GM21717 (cell line): Measurements from ENCODE around the gene FCHO1.

Experiments used
- ATAC-seq: cut with Tn5 transposase; IDR thresholded peaks from one replicate; pipeline ENCODE4 v1.9.1; 2021; ENCODE audit warnings: mild to moderate bottlenecking, moderate library complexity; ENCODE audit not compliant: unreplicated experiment

The FCHO1 gene

GRCh38 chr19:17751103-17751911 is at the start of gene FCHO1:
FCHO1 (plus strand) TSS chr19:17751477; CDS start chr19:17755165, 3,688 bp downstream.
- no peak for ATAC-seq

DNA sequence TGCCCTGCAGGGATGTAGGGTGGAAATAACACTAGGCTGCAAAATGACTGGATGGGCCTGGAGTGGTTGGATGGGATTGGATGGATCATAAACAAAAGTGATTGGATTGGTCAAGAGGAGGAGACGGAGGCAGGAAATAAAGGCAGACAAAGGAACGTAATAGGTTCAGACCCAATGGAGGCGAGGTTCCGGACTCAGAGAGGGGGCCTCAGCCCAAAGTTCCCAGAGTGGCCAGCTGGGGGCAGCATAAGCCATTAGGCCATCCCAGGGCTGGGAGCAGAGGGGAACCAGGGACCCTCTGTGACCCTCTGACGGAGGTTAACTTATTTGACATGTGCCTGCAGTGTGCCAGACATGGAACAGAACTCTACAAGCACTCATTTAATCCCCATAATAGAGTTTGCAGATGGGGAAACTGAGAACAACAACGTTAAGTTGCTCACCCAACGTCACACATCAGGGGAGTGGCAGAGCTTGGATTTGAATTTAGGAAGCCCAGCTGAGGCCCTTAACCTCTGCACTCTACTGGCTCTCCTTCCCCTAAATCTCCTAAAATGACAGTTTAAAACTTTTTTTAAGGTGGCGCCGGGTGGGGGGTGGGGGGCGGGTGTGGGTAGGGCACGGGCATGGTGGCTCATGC is 47.3 kb upstream of the FCHO1 start:
- ATAC-seq, result no peak

- no peak for ATAC-seq
Observed at GRCh38 chr19:17706750-17707181, 44.5 kb upstream of the FCHO1 start.

DNA sequence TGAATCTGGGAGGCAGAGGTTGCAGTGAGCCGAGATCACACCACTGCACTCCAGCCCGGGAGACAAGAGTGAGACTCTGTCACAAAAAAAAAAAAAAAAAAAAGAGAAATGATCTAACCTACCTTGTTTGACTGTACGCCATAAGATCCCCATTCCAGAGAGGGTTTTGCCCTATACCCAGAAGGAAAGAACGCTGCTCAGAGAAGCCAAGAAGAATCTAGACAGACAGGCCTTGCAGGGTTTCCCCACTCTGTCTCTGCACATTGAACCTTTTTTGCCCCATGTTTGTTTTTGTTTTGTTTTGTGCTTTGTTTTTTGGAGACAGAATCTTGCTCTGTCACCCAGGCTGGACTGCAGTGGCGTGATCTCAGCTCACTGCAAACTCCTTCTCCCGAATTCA is 39.4 kb upstream of the FCHO1 start:
- ATAC-seq, result no peak

DNA sequence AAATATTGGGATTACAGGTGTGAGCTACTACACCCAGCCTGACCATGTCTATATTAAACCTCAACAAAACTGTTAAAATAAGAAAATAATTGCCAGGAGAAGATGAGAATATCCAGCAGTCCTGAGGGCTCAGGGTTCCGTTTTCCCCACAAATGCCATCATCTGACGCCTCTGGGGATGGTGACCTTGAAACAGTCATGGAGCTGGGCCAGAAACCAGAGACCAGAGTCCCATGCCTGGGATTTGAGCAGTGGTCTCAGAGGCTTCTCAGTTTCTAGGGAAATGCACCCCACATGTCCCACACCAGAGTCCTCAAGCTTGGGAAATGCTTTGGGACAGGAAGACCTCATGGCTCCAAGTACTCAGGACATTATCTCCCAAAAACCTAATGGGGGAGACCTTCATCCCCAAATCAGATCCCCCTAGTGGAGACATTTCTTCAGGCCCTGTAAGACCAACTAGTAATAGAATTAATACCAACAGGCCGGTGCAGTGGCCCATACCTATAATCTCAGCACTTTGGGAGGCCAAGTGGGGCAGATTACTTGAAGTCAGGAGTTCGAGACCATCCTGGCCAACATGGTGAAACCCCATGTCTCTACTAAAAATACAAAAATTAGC is 34.9 kb upstream of the FCHO1 start:
- no peak for ATAC-seq

GRCh38 chr19:17718550-17718946 is 32.7 kb upstream of the FCHO1 start:
- no peak for ATAC-seq

DNA sequence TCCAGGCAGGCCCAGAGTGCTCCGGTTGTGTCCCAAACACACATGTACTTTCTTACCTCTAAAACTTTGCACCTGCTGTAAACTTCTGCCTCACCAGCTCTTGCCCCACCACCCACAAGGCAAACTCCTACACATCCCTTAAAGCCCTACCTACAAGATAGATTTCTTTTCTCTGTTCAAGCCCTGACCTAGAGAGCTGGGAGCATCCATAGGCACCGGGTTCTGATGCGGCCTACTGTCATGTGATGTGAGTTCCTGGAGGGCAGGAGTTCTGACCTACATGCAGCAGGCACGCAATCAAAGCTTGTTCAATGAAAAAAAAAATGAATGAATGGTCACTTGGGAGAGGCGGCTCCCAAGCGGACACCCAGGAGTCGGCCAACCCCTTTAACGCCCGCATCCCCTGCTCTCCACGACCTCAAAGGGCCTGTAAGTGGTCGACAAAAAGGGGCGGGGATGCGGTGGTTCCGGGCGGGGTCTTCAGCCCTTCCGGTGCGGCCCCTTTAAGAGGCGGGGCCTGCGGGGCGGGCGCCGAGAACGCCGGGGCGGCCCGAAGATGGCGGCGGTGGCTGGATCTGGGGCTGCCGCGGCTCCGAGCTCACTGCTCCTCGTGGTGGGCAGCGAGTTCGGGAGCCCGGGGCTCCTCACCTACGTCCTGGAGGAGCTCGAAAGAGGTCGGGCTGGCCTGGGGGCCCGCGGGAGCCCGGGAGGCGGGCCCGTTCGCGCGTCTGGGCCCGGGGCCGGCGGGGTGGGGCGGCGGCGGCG is 32.1 kb upstream of the FCHO1 start, which contains the start of gene MAP1S:
TSS of gene MAP1S (plus strand) at position 534 of the 765 bp plus-strand sequence. CDS start at position 557, 23 bp downstream.
- ATAC-seq, result no peak

DNA sequence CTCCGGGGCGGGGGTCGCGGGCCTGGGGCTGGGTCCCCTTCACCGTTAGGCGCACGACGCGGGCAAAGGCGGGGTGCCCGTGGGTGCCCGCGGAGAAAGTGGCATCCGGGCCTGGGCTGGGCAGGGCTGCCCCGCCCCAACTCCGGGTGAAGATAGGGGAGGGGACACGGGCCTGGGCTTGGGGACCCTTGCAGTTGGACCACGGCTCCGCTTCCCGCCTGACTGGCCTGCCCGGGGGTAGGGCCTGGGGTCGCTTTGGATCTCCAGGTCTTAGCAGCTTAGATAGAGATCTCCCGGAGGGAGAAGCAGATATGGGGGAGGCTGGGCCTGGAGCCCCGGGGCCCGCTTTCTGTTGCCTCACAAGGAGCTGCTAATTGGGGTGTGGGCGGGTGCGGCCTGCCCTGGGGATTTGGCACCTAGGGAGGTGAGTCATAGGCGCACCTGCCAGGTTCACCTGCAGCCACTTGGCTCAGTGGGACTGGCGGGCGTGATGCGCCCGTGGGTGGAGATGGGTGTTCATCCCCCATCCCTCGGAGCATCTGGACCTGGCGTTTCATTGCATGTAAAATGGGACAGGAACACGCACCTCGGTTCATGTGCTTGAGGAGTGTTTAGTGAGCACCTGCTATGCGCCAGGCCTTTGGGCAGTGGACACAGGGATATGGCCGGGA is 31.4 kb upstream of the FCHO1 start:
- ATAC-seq, result no peak

DNA sequence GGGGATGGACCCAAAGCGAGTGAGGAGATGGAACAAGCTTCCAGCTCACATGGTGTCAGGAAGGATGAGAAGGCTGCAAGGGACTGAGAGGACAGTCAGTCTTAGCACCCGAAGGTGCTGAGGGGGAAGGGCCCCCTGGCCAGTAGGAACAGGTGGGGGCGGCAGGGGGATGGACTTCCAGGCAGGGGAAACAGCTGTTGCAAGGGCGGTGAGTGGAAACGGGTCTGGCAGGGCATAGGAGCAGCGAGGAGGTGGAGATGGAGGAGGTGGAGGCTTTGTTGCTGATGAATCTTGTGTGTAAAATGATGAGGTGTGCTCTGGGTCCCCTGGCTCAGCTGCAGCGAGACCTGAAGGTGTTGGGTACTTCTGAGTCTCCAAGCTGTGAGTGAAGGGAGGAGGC is 30.8 kb upstream of the FCHO1 start:
- no peak for ATAC-seq

GRCh38 chr19:17721111-17721628 is 30.1 kb upstream of the FCHO1 start:
- no peak for ATAC-seq

DNA sequence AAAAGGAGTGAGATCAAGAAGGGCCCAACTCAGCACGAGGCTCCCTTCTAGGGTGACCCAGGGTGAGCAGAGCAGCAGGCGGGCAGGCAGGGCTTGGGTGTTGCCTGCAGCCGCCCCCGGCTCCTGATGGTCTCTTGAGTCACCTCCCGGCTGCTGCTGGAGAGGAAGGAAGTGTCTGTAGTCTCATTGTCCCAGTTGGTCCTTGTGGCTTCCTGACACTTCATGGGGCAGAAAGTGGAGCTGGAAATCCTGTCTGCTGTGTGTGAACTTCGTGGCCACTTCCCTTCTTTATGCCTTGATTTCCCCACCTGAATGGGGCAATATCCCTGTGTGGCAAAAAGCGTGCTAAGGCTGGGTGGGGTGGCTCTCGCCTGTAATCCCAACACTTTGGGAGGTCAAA is 29.5 kb upstream of the FCHO1 start:
- no peak for ATAC-seq

- no peak for ATAC-seq
Observed at GRCh38 chr19:17722655-17723240, 28.5 kb upstream of the FCHO1 start.

GRCh38 chr19:17724655-17725054 is 26.6 kb upstream of the FCHO1 start:
- ATAC-seq, result no peak

DNA sequence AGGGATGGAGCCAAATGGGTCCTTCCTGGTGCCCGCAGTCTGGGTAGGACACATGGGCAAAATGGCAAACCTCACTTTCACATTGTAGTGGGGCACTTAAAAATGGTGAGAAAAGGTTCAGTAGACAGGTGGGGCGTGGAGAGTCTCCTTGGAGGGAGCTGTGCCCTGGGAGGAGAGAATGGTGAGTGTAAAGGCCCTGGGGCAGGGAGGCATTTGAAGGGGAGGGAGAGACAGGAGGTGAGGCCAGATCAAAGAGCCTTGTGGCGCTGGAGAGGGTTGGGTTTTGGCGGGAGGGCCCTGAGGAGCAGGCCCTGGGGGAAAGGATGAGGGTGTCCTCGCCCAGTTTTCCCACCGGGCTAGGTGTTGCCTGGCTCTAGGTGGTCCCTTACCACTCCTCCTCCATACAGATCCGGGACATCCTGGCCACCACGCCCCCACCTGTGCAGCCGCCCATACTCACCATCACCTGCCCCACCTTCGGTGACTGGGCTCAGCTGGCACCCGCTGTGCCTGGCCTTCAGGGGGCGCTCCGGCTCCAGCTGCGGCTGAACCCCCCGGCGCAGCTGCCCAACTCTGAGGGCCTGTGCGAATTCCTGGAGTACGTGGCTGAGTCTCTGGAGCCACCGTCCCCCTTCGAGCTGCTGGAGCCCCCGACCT is 25.7 kb upstream of the FCHO1 start:
- ATAC-seq, result no peak

DNA sequence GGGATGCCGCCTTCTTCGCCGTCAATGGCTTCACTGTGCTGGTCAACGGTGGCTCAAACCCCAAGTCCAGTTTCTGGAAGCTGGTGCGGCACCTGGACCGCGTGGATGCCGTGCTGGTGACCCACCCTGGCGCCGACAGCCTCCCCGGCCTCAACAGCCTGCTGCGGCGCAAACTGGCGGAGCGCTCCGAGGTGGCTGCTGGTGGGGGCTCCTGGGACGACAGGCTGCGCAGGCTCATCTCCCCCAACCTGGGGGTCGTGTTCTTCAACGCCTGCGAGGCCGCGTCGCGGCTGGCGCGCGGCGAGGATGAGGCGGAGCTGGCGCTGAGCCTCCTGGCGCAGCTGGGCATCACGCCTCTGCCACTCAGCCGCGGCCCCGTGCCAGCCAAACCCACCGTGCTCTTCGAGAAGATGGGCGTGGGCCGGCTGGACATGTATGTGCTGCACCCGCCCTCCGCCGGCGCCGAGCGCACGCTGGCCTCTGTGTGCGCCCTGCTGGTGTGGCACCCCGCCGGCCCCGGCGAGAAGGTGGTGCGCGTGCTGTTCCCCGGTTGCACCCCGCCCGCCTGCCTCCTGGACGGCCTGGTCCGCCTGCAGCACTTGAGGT is 25.0 kb upstream of the FCHO1 start:
- ATAC-seq, result no peak

GRCh38 chr19:17726964-17727773 is 24.1 kb upstream of the FCHO1 start:
- no peak for ATAC-seq

DNA sequence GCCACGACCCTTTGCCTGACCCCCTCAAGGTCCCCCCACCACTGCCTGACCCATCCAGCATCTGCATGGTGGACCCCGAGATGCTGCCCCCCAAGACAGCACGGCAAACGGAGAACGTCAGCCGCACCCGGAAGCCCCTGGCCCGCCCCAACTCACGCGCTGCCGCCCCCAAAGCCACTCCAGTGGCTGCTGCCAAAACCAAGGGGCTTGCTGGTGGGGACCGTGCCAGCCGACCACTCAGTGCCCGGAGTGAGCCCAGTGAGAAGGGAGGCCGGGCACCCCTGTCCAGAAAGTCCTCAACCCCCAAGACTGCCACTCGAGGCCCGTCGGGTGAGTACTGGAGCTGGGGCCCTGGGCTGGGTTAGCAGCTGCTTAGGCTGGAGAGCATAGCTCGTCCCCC is 23.4 kb upstream of the FCHO1 start:
- ATAC-seq, result no peak

- no peak for ATAC-seq
Observed at GRCh38 chr19:17733127-17733526, 18.1 kb upstream of the FCHO1 start.
